Erythroblast (primary cell): Measurements from ENCODE around the gene KRTAP21-1.

Experiments
- GATA1 ChIP-seq: IDR thresholded peaks from 2 replicates; pipeline ENCODE4 v1.6.1; 2011; ENCODE audit warnings: low read depth, mild to moderate bottlenecking, control low read depth, low read length, moderate library complexity
- POLR2A ChIP-seq: IDR thresholded peaks from 2 replicates; pipeline ENCODE4 v1.6.1; 2011; ENCODE audit warnings: mild to moderate bottlenecking, low read length

DNA sequence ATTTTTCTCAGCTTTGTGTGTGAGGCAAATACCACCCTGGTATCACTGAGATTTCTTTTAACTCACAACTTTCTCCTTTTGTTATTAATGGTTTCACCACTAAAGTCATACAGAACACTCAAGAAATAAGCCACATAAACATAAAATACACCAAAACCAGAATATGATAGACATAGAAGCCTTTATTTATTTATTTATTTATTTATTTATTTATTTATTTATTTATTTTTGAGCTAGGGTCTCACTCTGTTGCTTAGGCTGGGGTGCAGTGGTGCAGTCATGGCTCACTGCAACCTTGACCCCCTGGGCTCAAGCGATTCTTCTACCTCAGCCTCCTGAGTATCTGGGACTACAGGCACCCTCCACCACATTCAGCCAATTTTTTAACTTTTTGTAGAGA is 45.4 kb upstream of the KRTAP21-1 start:
- TF ChIP-seq POLR2A (no peak), GATA1 (no peak)
